HCT116 (cell line): ENCODE data around the gene KCNIP4.

Experiments used
- CEBPB ChIP-seq: IDR thresholded peaks from 2 replicates; pipeline ENCODE4 v1.6.1; 2012; ENCODE audit warnings: low read depth
- CTCF ChIP-seq, 3 experiments: fragments of 200-600 bp in 1 of 3; sonication (generic) in 1 of 3; IDR thresholded peaks in 2 of 3; conservative IDR thresholded peaks in 1 of 3; 2 replicates each; pipeline ENCODE4 v1.5.1; 2012 to 2017; ENCODE audit warnings: low read depth in 2 of 3, low read length in 2 of 3, antibody characterized with exemption in 1 of 3, borderline replicate concordance in 1 of 3, control low read depth in 1 of 3, mild to moderate bottlenecking in 1 of 3, mixed read lengths in 1 of 3, mixed run types in 1 of 3, moderate library complexity in 1 of 3; ENCODE audit not compliant: insufficient read depth in 1 of 3
- EGR1 ChIP-seq: IDR thresholded peaks from 2 replicates; pipeline ENCODE4 v1.6.1; 2012; ENCODE audit warnings: low read depth
- ELF1 ChIP-seq: IDR thresholded peaks from 2 replicates; pipeline ENCODE4 v1.6.1; 2012; ENCODE audit warnings: low read depth, borderline replicate concordance
- EZH2 ChIP-seq: fragments of 200-600 bp; sonication (generic); IDR thresholded peaks from 2 replicates; pipeline ENCODE4 v1.6.1; 2017; ENCODE audit warnings: antibody characterized with exemption, mixed run types
- MAX ChIP-seq: IDR thresholded peaks from 2 replicates; pipeline ENCODE4 v1.6.1; 2012
- POLR2A ChIP-seq: IDR thresholded peaks from 2 replicates; pipeline ENCODE4 v1.7.0; 2011; ENCODE audit warnings: borderline replicate concordance; ENCODE audit not compliant: insufficient read depth, insufficient read length; ENCODE audit errors: extremely low read depth
- POLR2AphosphoS5 ChIP-seq: IDR thresholded peaks from 2 replicates; pipeline ENCODE4 v1.6.1; 2011; ENCODE audit warnings: mild to moderate bottlenecking, low read depth, low read length, moderate library complexity
- RAD21 ChIP-seq: IDR thresholded peaks from 2 replicates; pipeline ENCODE4 v1.6.1; 2012; ENCODE audit warnings: low read depth, mild to moderate bottlenecking
- SP1 ChIP-seq: IDR thresholded peaks from 2 replicates; pipeline ENCODE4 v1.6.1; 2012; ENCODE audit warnings: low read depth
- SRF ChIP-seq: IDR thresholded peaks from 2 replicates; pipeline ENCODE4 v1.6.1; 2012; ENCODE audit warnings: low read depth
- YY1 ChIP-seq: IDR thresholded peaks from 2 replicates; pipeline ENCODE4 v1.6.1; 2011; ENCODE audit warnings: low read length, low read depth, moderate library complexity, mild to moderate bottlenecking; ENCODE audit not compliant: insufficient replicate concordance; ENCODE audit errors: extremely low read depth
- ZBTB33 ChIP-seq: IDR thresholded peaks from 2 replicates; pipeline ENCODE4 v1.6.1; 2011; ENCODE audit warnings: mild to moderate bottlenecking, low read length, moderate library complexity; ENCODE audit not compliant: insufficient replicate concordance; ENCODE audit errors: extremely low read depth
- ZNF274 ChIP-seq: fragments of 200-500 bp; sonication (Bioruptor generic); IDR thresholded peaks from 2 replicates; pipeline ENCODE4 v1.6.1; 2014; ENCODE audit warnings: mild to moderate bottlenecking, low read depth, low read length, inconsistent platforms

- TF ChIP-seq EGR1 (no peak), MAX (no peak), CTCF (IDR thresholded peaks at IDR 0.05 in 2 of 3, conservative IDR thresholded peaks at IDR 0.05 in 1 of 3; ENCODE audit: borderline replicate concordance in 1 of 3, insufficient read depth in 1 of 3, low read depth in 2 of 3, low read length in 2 of 3) (no peak), ZBTB33 (no peak), RAD21 (no peak), EZH2 (no peak), POLR2A (no peak), YY1 (no peak), SP1 (no peak), ZNF274 (no peak), CEBPB (no peak), ELF1 (no peak), SRF (no peak), POLR2AphosphoS5 (no peak)
These were observed 471.8 kb downstream of the KCNIP4 start for GRCh38 chr4:21476757-21477156.
